GM10266 (cell line): ENCODE data around the gene C9orf78.
"Not testable (repeated sequence)": the region's sequence is repeated elsewhere in the genome, so short reads cannot be mapped to it uniquely, and the experiment has no call there.

Experiments used
- DNase-seq: peaks from one replicate; pipeline ENCODE4 v3.0.0; 2012; ENCODE audit errors: extremely low spot score
- CTCF ChIP-seq: IDR thresholded peaks from 2 replicates; pipeline ENCODE4 v1.5.1; 2012; ENCODE audit warnings: mild to moderate bottlenecking, low read depth; ENCODE audit not compliant: control insufficient read depth, insufficient read depth; ENCODE audit errors: missing control alignments

The C9orf78 gene

GRCh38 chr9:129798973-129799372 lies 36.1 kb downstream of the C9orf78 start:
- no peak for DNase-seq
- TF ChIP-seq CTCF: no peak

DNA sequence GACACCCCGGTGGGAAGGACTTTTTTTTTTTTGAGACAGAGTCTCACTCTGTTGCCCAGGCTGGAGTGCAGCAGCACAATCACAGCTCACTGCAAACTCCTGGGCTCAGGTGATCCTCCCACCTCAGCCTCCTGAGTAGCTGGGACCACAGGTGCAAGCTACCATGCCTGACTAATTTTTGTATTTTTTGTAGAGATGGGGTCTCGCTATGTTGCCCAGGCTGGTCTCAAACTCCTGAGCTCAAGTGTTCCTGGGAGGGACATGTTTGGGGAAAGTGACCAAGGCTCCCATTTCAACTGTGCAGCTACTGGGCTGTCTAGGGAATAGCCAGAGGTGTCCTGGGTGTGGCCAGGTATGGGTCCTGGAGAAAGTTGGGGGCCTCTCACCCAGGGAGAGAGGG lies 39.0 kb downstream of the C9orf78 start:
- DNase-seq: not testable (repeated sequence)

- DNase-seq: no peak
- TF ChIP-seq CTCF: no peak
These were observed 40.5 kb downstream of the C9orf78 start for GRCh38 chr9:129794549-129794948.

DNA sequence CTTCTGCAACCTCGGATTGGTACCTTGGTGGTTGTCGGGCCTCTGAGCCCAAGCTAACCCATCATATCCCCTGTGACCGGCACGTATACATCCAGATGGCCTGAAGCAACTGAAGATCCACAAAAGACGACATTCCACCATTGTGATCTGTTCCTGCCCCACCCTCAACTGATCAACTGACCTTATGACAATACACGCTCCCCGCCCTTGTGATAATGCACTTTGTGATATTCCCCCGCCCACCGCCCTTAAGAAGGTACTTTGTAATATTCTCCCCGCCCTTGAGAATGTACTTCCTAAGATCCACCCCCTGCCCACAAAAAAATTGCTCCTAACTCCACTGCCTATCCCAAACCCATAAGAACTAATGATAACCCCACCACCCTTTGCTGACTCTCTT lies 48.6 kb downstream of the C9orf78 start:
- no peak for DNase-seq
- TF ChIP-seq CTCF: no peak

DNA sequence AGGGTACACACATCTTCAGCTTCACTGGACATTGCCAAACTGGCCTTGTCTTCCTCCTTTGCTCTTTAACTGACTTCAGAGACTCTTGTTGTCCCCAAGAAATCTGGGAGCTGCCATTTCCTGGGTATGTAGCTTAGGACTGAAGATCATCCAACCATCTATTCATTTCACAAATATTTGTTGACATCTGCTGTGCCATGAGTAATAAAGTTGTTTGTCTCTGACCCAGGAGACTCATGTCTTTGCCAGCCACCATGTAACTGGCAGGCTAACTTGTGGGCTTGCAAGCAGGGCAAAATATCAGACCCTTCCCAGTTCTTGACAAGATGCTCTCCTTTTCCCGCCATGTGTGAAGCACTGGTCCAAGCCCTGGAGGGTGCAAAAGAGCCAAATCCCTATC lies 49.2 kb downstream of the C9orf78 start:
- DNase-seq: no peak
- no peak for TF ChIP-seq CTCF

GRCh38 chr9:129784970-129785369 lies 50.1 kb downstream of the C9orf78 start:
- DNase-seq: not testable (repeated sequence)

DNA sequence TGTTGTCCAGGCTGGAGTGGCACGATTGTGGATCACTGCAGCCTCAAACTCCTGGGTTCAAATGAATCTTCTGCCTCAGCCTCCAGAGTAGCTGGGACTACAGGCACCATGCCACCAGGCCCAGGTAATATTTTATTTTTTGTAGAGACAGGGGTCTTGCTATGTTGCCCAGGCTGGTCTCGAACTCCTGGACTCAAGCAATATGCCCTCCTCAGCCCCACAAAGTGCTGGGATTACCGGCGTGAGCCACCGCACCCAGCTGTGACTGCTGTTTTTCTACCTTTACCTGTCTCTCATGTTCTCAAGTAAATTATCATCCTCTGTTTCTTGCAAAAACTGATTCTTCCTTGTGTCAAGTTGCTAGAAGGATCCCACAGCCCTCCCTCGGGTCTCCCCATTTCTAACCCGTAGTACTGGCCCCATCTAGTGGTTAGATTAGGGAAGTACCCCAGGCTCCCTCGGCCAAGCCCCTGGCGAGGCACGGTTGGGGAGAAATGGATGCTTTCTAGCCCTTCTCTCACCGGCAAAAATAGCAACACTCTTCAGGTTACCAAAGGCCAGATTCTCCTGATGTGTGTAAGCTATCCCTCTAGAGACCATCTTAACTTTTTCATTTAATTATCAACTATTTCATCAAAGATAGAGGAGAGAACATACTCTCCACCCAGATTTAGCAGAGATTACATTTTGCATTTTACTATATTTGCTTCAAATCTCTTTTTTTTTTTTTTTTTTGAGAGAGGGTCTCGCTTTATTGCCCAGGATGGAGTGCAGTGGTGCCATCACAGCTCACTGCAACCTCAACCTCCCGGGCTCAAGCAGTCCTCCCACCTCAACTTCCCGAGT lies 51.3 kb downstream of the C9orf78 start:
- TF ChIP-seq CTCF: peak; percentile 87

GRCh38 chr9:129781981-129782380 lies 53.1 kb downstream of the C9orf78 start:
- no peak for TF ChIP-seq CTCF
- no peak for DNase-seq

More for the DNA sequence above, 51.3 kb downstream of the C9orf78 start:
- DNase-seq: peak; percentile 87
